H9 (cell line): Measurements from ENCODE around the gene DENND1C. TPM values are rescaled to one million over a fixed set of nuclear protein-coding genes. Genes with fewer than 3 reads are reported as not detected.

ENCODE experiments used
- DNase-seq: peaks from one replicate; pipeline ENCODE4 v3.0.0-alpha.2; 2017
- H2AFZ ChIP-seq: one replicate; pipeline ENCODE4 v1.6.1; 2013; ENCODE audit warnings: mild to moderate bottlenecking, low read length, control low read depth, moderate library complexity
- H2AK5ac ChIP-seq: 2 replicates; pipeline ENCODE4 v1.6.1; 2013; ENCODE audit warnings: low read length, control low read depth, mixed read lengths; ENCODE audit not compliant: insufficient read length
- H2BK120ac ChIP-seq: one replicate; pipeline ENCODE4 v1.6.1; 2013; ENCODE audit warnings: low read depth, mild to moderate bottlenecking, low read length, control low read depth, inconsistent platforms; ENCODE audit not compliant: poor library complexity, severe bottlenecking
- H2BK12ac ChIP-seq: 2 replicates; pipeline ENCODE4 v1.6.1; 2013; ENCODE audit warnings: low read length, control low read depth, mixed read lengths, low read depth; ENCODE audit not compliant: insufficient read length
- H2BK15ac ChIP-seq: 2 replicates; pipeline ENCODE4 v1.6.1; 2013; ENCODE audit warnings: low read depth, low read length, control low read depth
- H2BK20ac ChIP-seq: one replicate; pipeline ENCODE4 v1.6.1; 2013; ENCODE audit warnings: low read depth, mild to moderate bottlenecking, low read length, control low read depth, inconsistent platforms; ENCODE audit not compliant: poor library complexity, severe bottlenecking
- H2BK5ac ChIP-seq: 2 replicates; pipeline ENCODE4 v1.6.1; 2013; ENCODE audit warnings: low read length, control low read depth, mixed read lengths; ENCODE audit not compliant: insufficient read length
- H3K14ac ChIP-seq: 2 replicates; pipeline ENCODE4 v1.6.1; 2013; ENCODE audit warnings: low read length, control low read depth; ENCODE audit not compliant: insufficient read depth
- H3K18ac ChIP-seq: 2 replicates; pipeline ENCODE4 v1.6.1; 2013; ENCODE audit warnings: low read depth, mild to moderate bottlenecking, mixed read lengths, low read length, control low read depth; ENCODE audit not compliant: insufficient read length
- H3K23ac ChIP-seq: 2 replicates; pipeline ENCODE4 v1.6.1; 2013; ENCODE audit warnings: low read length, control low read depth, mixed read lengths, low read depth; ENCODE audit not compliant: insufficient read length
- H3K23me2 ChIP-seq: 2 replicates; pipeline ENCODE4 v1.6.1; 2013; ENCODE audit warnings: low read depth, mild to moderate bottlenecking, mixed read lengths, low read length, control low read depth; ENCODE audit not compliant: insufficient read length, poor library complexity, severe bottlenecking
- H3K27ac ChIP-seq: 2 replicates; pipeline ENCODE4 v1.5.1; 2013; ENCODE audit warnings: low read length, control low read depth, mixed read lengths, low read depth; ENCODE audit not compliant: insufficient read length
- H3K27me3 ChIP-seq: 2 replicates; pipeline ENCODE4 v1.6.1; 2013; ENCODE audit warnings: low read length, control low read depth, inconsistent platforms; ENCODE audit not compliant: insufficient read depth
- H3K4ac ChIP-seq: 2 replicates; pipeline ENCODE4 v1.6.1; 2013; ENCODE audit warnings: low read depth, mild to moderate bottlenecking, control low read depth, inconsistent platforms, low read length, moderate library complexity
- H3K4me1 ChIP-seq: 2 replicates; pipeline ENCODE4 v1.6.1; 2013; ENCODE audit warnings: low read length, control low read depth, inconsistent platforms; ENCODE audit not compliant: insufficient read depth
- H3K4me2 ChIP-seq: 2 replicates; pipeline ENCODE4 v1.6.1; 2013; ENCODE audit warnings: low read length, control low read depth, mixed read lengths; ENCODE audit not compliant: insufficient read length, insufficient read depth
- H3K56ac ChIP-seq: 2 replicates; pipeline ENCODE4 v1.6.1; 2013; ENCODE audit warnings: low read depth, mild to moderate bottlenecking, mixed read lengths, low read length, control low read depth; ENCODE audit not compliant: insufficient read length
- H3K79me1 ChIP-seq: 2 replicates; pipeline ENCODE4 v1.6.1; 2013; ENCODE audit warnings: low read depth, mild to moderate bottlenecking, moderate library complexity, low read length, control low read depth, inconsistent platforms; ENCODE audit not compliant: insufficient read depth, poor library complexity, severe bottlenecking
- H3K79me2 ChIP-seq: 2 replicates; pipeline ENCODE4 v1.6.1; 2013; ENCODE audit warnings: low read length, control low read depth, inconsistent platforms; ENCODE audit not compliant: insufficient read depth
- H3K9ac ChIP-seq: 2 replicates; pipeline ENCODE4 v1.6.1; 2013; ENCODE audit warnings: low read length, control low read depth, mixed read lengths; ENCODE audit not compliant: insufficient read length; ENCODE audit errors: extremely low read depth
- H3K9me3 ChIP-seq: one replicate; pipeline ENCODE4 v1.6.1; 2013; ENCODE audit warnings: low read depth, low read length, inconsistent platforms; ENCODE audit not compliant: control insufficient read depth
- H3T11ph ChIP-seq: one replicate; pipeline ENCODE4 v1.6.1; 2013; ENCODE audit warnings: mild to moderate bottlenecking, low read length, control low read depth, inconsistent platforms
- H4K20me1 ChIP-seq: one replicate; pipeline ENCODE4 v1.6.1; 2013; ENCODE audit not compliant: control insufficient read depth, insufficient read length, insufficient read depth
- H4K5ac ChIP-seq: 2 replicates; pipeline ENCODE4 v1.6.1; 2013; ENCODE audit warnings: low read depth, mild to moderate bottlenecking, mixed read lengths, low read length, control low read depth; ENCODE audit not compliant: insufficient read length
- H4K8ac ChIP-seq: replicated peaks from 2 replicates; pipeline ENCODE4 v1.6.1; 2013; ENCODE audit warnings: low read length, control low read depth, mixed read lengths, low read depth; ENCODE audit not compliant: insufficient read length
- H4K91ac ChIP-seq: 2 replicates; pipeline ENCODE4 v1.6.1; 2013; ENCODE audit warnings: low read depth, mild to moderate bottlenecking, moderate library complexity, mixed read lengths, low read length, control low read depth; ENCODE audit not compliant: insufficient read length
- H3K27ac Mint-ChIP-seq, 3 experiments: 2 replicates in 2 of 3; 3 replicates in 1 of 3; pipeline ENCODE4 v1.8.0; 2020 to 2021; ENCODE audit warnings: mixed read lengths in 3 of 3, mild to moderate bottlenecking in 1 of 3, moderate library complexity in 1 of 3
- H3K27me3 Mint-ChIP-seq: 2 replicates; pipeline ENCODE4 v1.8.0; 2021; ENCODE audit warnings: low read depth, mild to moderate bottlenecking, moderate library complexity, mixed read lengths
- H3K36me3 Mint-ChIP-seq, 3 experiments: 2 replicates in 2 of 3; 3 replicates in 1 of 3; pipeline ENCODE4 v1.8.0; 2020 to 2021; ENCODE audit warnings: low read depth in 3 of 3, mixed read lengths in 3 of 3; ENCODE audit not compliant: insufficient read depth in 1 of 3
- H3K4me1 Mint-ChIP-seq, 2 experiments: 2 replicates each; pipeline ENCODE4 v1.8.0; 2020; ENCODE audit warnings: mixed read lengths in 2 of 2
- H3K4me3 Mint-ChIP-seq, 2 experiments: 2 replicates in 1 of 2; 3 replicates in 1 of 2; pipeline ENCODE4 v1.8.0; 2020 to 2021; ENCODE audit warnings: mild to moderate bottlenecking in 2 of 2, mixed read lengths in 2 of 2, moderate library complexity in 1 of 2
- H3K9me3 Mint-ChIP-seq, 2 experiments: 2 replicates in 1 of 2; 3 replicates in 1 of 2; pipeline ENCODE4 v1.8.0; 2020; ENCODE audit warnings: mild to moderate bottlenecking in 2 of 2, mixed read lengths in 2 of 2, moderate library complexity in 1 of 2
- CTCF ChIP-seq: fragments of 200-600 bp; sonication (generic); conservative IDR thresholded peaks from 3 replicates; pipeline ENCODE4 v1.8.0; 2021; ENCODE audit warnings: antibody characterized with exemption, mild to moderate bottlenecking
- WGBS: extraction: QIAGEN DNeasy Blood & Tissue Kit; methylation state at CpG from one replicate; pipeline ENCODE4 v1.1.7; 2013; ENCODE audit warnings: missing lambda C conversion rate, low lambda C conversion rate, mixed read lengths; ENCODE audit not compliant: insufficient read length; ENCODE audit errors: extremely low coverage; 5-methylcytosine and 5-hydroxymethylcytosine counted together
- total RNA-seq: library from RNA; stranded (reverse); gene quantifications from 2 replicates; pipeline ENCODE4 v1.2.1, GENCODE V29; 2021

DENND1C gene
- total RNA-seq, 1 experiment from 2014 or later: 2.4 TPM

GRCh38 chr19:6421075-6422014 is 60.2 kb downstream of the DENND1C start:
- H3K23me2 ChIP-seq: peaks cover 4% of the 10 kb centered on the region
- no peak for DNase-seq
- Mint-ChIP-seq H3K27ac (peak overlapping the region in 2 of 3 experiments; percentile 64 to 70; a peak in 2 of 7 replicates), H3K4me3 (peak overlapping the region in 1 of 2 experiments; percentile 38; a peak in 1 of 5 replicates), H3K36me3 (peaks cover 43 to 79% (median 74%) of the 10 kb centered on the region in 3 experiments), H3K4me1 (peaks cover 10 to 15% of the 10 kb centered on the region in 2 experiments), H3K9me3 (peaks cover 6 to 8% of the 10 kb centered on the region in 2 experiments), H3K27me3 (peaks cover 4% of the 10 kb centered on the region; the same call in 1 of the 2 replicates)
- no peak overlapping the region for H4K91ac ChIP-seq
- H3K9ac ChIP-seq: no peak overlapping the region
- no peak overlapping the region for H2AFZ ChIP-seq
- H3K79me2 ChIP-seq: peaks cover 44% of the 10 kb centered on the region
- no peak overlapping the region for H2BK120ac ChIP-seq
- H3K18ac ChIP-seq: no peak overlapping the region
- H3K27me3 ChIP-seq: no peaks in the 10 kb centered on the region
- H4K8ac ChIP-seq: no peak overlapping the region
- H3K23ac ChIP-seq: no peak overlapping the region
- no peak for TF ChIP-seq CTCF
- H3K14ac ChIP-seq: no peak overlapping the region
- no peak overlapping the region for H3K4ac ChIP-seq
- peaks cover 7% of the 10 kb centered on the region for H3K79me1 ChIP-seq
- WGBS: no CpG with 5 or more reads among the region's 20 CpGs
- H3K4me1 ChIP-seq: no peaks in the 10 kb centered on the region
- H3T11ph ChIP-seq: no peak overlapping the region
- H3K9me3 ChIP-seq: no peaks in the 10 kb centered on the region
- no peak overlapping the region for H2BK12ac ChIP-seq
- H3K4me2 ChIP-seq: no peak overlapping the region
- H4K20me1 ChIP-seq: no peaks in the 10 kb centered on the region
- H2AK5ac ChIP-seq: no peak overlapping the region
- no peak overlapping the region for H2BK20ac ChIP-seq
- H4K5ac ChIP-seq: no peak overlapping the region
- H3K27ac ChIP-seq: no peak overlapping the region
- no peak overlapping the region for H3K56ac ChIP-seq
- H2BK5ac ChIP-seq: no peak overlapping the region
- no peak overlapping the region for H2BK15ac ChIP-seq
